HEK293 (cell line): ENCODE results near the gene CD2BP2.

Source experiments
- GFI1B ChIP-seq: fragments of 450-650 bp; formaldehyde crosslinking; IDR thresholded peaks from 2 replicates; pipeline ENCODE4 v1.5.1; 2016; ENCODE audit warnings: missing biosample characterization, missing genetic modification characterization
- KLF10 ChIP-seq: fragments of 450-650 bp; IDR thresholded peaks from 2 replicates; pipeline ENCODE4 v1.5.1; 2018; ENCODE audit warnings: missing biosample characterization, mild to moderate bottlenecking, missing genetic modification characterization
- ZNF274 ChIP-seq, 2 experiments: fragments of 200-500 bp in 1 of 2; fragments of 450-650 bp in 1 of 2; sonication (Bioruptor generic) in 1 of 2; formaldehyde crosslinking in 1 of 2; IDR thresholded peaks; 2 replicates each; pipeline versions ENCODE4 v1.5.1 to v1.6.1; 2014 to 2016; ENCODE audit warnings: borderline replicate concordance in 1 of 2, inconsistent platforms in 1 of 2, low read length in 1 of 2, missing biosample characterization in 1 of 2, missing genetic modification characterization in 1 of 2
- ZNF426 ChIP-seq: fragments of 450-650 bp; formaldehyde crosslinking; IDR thresholded peaks from 2 replicates; pipeline ENCODE4 v1.5.1; 2017; ENCODE audit warnings: missing biosample characterization, missing genetic modification characterization, mild to moderate bottlenecking, inconsistent platforms, moderate library complexity
- TF ChIP-seq, protein P1 (sequence below): fragments of 450-650 bp; formaldehyde crosslinking; IDR thresholded peaks from 2 replicates; pipeline ENCODE4 v1.5.1; 2016; ENCODE audit warnings: missing biosample characterization, missing genetic modification characterization
- TF ChIP-seq, protein P2 (sequence below): fragments of 450-650 bp; formaldehyde crosslinking; IDR thresholded peaks from 2 replicates; pipeline ENCODE4 v1.5.1; 2016; ENCODE audit warnings: missing biosample characterization, missing genetic modification characterization

DNA sequence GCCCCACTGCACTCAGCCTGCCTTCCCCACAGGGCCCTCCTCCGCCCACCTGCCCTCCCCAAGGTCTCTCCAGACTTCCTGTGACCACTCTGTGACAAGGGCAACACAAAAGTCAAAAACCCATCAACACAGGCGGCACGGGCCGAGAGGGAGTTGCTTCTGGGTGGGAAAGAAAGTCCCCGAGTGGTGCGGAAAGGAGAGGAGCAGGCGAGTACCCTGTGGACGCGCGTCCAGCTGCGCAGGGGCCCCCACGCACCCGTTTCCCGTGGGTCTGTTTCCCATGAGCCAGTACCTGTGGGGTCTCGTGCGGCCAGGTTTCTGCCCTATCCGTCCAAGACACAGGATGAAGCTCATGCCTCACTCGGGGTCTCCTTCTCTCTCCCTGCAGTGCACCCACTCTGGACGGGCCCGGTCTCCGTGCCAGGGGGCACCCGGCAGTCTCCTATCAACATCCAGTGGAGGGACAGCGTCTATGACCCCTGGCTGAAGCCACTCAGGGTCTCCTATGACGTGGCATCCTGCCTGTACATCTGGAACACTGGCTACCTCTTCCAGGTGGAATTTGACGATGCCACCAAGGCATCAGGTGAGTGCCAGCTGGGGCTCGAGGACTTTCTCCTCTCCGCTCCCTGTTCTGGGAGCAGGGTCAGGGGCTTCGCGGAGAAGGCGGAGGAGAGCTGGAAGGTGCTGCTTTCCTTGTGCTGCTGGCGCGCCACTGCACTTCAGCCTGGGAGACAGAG is 12.2 kb downstream of the CD2BP2 start:
- TF ChIP-seq ZNF426 (tag by site-specific recombination) (no peak), ZNF274 (IDR thresholded peaks at IDR 0.05; ENCODE audit: low read length) (no peak), ZNF274 (tag by site-specific recombination; IDR thresholded peaks at IDR 0.05; ENCODE audit: borderline replicate concordance) (no peak), KLF10 (tag by site-specific recombination) (no peak), GFI1B (tag by site-specific recombination) (no peak)
- TF ChIP-seq, protein P1, sequence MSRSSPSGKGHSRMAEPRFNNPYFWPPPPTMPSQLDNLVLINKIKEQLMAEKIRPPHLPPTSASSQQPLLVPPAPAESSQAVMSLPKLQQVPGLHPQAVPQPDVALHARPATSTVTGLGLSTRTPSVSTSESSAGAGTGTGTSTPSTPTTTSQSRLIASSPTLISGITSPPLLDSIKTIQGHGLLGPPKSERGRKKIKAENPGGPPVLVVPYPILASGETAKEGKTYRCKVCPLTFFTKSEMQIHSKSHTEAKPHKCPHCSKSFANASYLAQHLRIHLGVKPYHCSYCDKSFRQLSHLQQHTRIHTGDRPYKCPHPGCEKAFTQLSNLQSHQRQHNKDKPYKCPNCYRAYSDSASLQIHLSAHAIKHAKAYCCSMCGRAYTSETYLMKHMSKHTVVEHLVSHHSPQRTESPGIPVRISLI (tag by site-specific recombination) = no peak
- TF ChIP-seq, protein P2, sequence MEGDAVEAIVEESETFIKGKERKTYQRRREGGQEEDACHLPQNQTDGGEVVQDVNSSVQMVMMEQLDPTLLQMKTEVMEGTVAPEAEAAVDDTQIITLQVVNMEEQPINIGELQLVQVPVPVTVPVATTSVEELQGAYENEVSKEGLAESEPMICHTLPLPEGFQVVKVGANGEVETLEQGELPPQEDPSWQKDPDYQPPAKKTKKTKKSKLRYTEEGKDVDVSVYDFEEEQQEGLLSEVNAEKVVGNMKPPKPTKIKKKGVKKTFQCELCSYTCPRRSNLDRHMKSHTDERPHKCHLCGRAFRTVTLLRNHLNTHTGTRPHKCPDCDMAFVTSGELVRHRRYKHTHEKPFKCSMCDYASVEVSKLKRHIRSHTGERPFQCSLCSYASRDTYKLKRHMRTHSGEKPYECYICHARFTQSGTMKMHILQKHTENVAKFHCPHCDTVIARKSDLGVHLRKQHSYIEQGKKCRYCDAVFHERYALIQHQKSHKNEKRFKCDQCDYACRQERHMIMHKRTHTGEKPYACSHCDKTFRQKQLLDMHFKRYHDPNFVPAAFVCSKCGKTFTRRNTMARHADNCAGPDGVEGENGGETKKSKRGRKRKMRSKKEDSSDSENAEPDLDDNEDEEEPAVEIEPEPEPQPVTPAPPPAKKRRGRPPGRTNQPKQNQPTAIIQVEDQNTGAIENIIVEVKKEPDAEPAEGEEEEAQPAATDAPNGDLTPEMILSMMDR (tag by site-specific recombination) = no peak
